HepG2 (cell line): Measurements from ENCODE around the gene PPP1CA. TPM values are rescaled to one million over a fixed set of nuclear protein-coding genes. Genes with fewer than 3 reads are reported as not detected.

ENCODE experiments used
- CREBL2 ChIP-seq: sonication (generic); formaldehyde crosslinking; IDR thresholded peaks from 2 replicates; pipeline ENCODE4 v1.8.1; 2023; ENCODE audit warnings: missing genetic modification reagents, mild to moderate bottlenecking, borderline replicate concordance
- DBP ChIP-seq: sonication (generic); formaldehyde crosslinking; IDR thresholded peaks from 2 replicates; pipeline ENCODE4 v1.4.0; 2020; ENCODE audit warnings: missing genetic modification reagents; ENCODE audit errors: not compliant biosample characterization
- HNF1B ChIP-seq: sonication (generic); formaldehyde crosslinking; IDR thresholded peaks from 2 replicates; pipeline ENCODE4 v1.5.1; 2020; ENCODE audit warnings: mild to moderate bottlenecking, moderate library complexity, missing genetic modification reagents
- KDM4B ChIP-seq: sonication (generic); formaldehyde crosslinking; IDR thresholded peaks from 2 replicates; pipeline ENCODE4 v1.4.0; 2020; ENCODE audit warnings: missing genetic modification reagents
- LBX2 ChIP-seq: sonication (generic); formaldehyde crosslinking; IDR thresholded peaks from 2 replicates; pipeline ENCODE4 v1.5.0; 2020; ENCODE audit warnings: missing genetic modification reagents, mild to moderate bottlenecking, borderline replicate concordance
- MLXIP ChIP-seq: sonication (generic); formaldehyde crosslinking; IDR thresholded peaks from 2 replicates; pipeline ENCODE4 v1.9.0; 2021; ENCODE audit warnings: missing genetic modification reagents, borderline replicate concordance
- NBN ChIP-seq: fragments of 450-650 bp; conservative IDR thresholded peaks from 2 replicates; pipeline ENCODE4 v1.6.1; 2017
- PAX8 ChIP-seq: sonication (generic); formaldehyde crosslinking; IDR thresholded peaks from 2 replicates; pipeline ENCODE4 v1.8.0; 2022; ENCODE audit warnings: mild to moderate bottlenecking, missing genetic modification reagents, borderline replicate concordance
- SMARCE1 ChIP-seq: fragments of 450-650 bp; IDR thresholded peaks from 2 replicates; pipeline ENCODE4 v1.6.1; 2017; ENCODE audit warnings: borderline replicate concordance
- SRSF1 ChIP-seq: fragments of 200-400 bp; formaldehyde crosslinking; optimal IDR thresholded peaks from 2 replicates; pipeline ENCODE3; 2017; ENCODE audit warnings: mild to moderate bottlenecking, low read depth, low read length, moderate library complexity
- ZBTB10 ChIP-seq: sonication (generic); formaldehyde crosslinking; IDR thresholded peaks from 2 replicates; pipeline ENCODE4 v1.4.0; 2020; ENCODE audit warnings: missing genetic modification reagents, borderline replicate concordance
- ZNF138 ChIP-seq: sonication (generic); formaldehyde crosslinking; IDR thresholded peaks from 2 replicates; pipeline ENCODE4 v1.5.0; 2020; ENCODE audit warnings: mild to moderate bottlenecking, low read depth, missing genetic modification reagents
- ZNF225 ChIP-seq: sonication (generic); formaldehyde crosslinking; IDR thresholded peaks from 2 replicates; pipeline ENCODE4 v1.4.0; 2020; ENCODE audit warnings: mild to moderate bottlenecking, missing genetic modification reagents
- ZNF24 ChIP-seq: fragments of 450-650 bp; IDR thresholded peaks from 2 replicates; pipeline ENCODE4 v1.6.1; 2017; ENCODE audit warnings: antibody characterized with exemption, mild to moderate bottlenecking
- ZNF317 ChIP-seq: sonication (generic); formaldehyde crosslinking; IDR thresholded peaks from 2 replicates; pipeline ENCODE4 v1.5.0; 2020; ENCODE audit warnings: mild to moderate bottlenecking, missing genetic modification reagents
- ZNF556 ChIP-seq: sonication (generic); formaldehyde crosslinking; IDR thresholded peaks from 2 replicates; pipeline ENCODE4 v1.4.0; 2020; ENCODE audit warnings: mild to moderate bottlenecking, missing genetic modification reagents, borderline replicate concordance
- ZNF598 ChIP-seq: sonication (generic); formaldehyde crosslinking; IDR thresholded peaks from 2 replicates; pipeline ENCODE4 v1.5.1; 2020; ENCODE audit warnings: mild to moderate bottlenecking, missing genetic modification reagents, borderline replicate concordance
- ZNF713 ChIP-seq: sonication (generic); formaldehyde crosslinking; IDR thresholded peaks from 2 replicates; pipeline ENCODE4 v1.4.0; 2020; ENCODE audit warnings: mild to moderate bottlenecking, missing genetic modification reagents
- polyA plus RNA-seq, 8 experiments: library from polyadenylated mRNA; depleted of rRNA in 3 of 8; stranded (reverse) in 7 of 8; unstranded in 1 of 8; fragments of >200 nt; fragmentation: Illumina TruSeq in 4 of 8; extraction: Trizol in 4 of 8; gene quantifications; 2 replicates each; pipeline versions ENCODE4 v1.2.1 to v1.2.3, GENCODE V29; 2011 to 2016; ENCODE audit warnings: low read depth in 4 of 8, missing spikeins in 1 of 8, mixed read lengths in 1 of 8; ENCODE audit not compliant: insufficient read depth in 1 of 8
- total RNA-seq, 5 experiments: library from RNA; depleted of rRNA; stranded (reverse); fragments of >200 nt; fragmentation: Illumina TruSeq; extraction: Trizol; gene quantifications; 2 replicates each; pipeline ENCODE4 v1.2.3, GENCODE V29; 2016; ENCODE audit warnings: low read depth in 1 of 5

Gene PPP1CA
- total and polyA plus RNA-seq, 2 of the 13 experiments (the other 11 are each of a cell fraction or from before 2014, with no cell fraction given), result 149 to 170 TPM

GRCh38 chr11:67391304-67392182, 10.1 kb downstream of the PPP1CA start, which contains the start of gene RAD9A (continued):
- peak; percentile 83; the same call in 1 of the 2 replicates for TF ChIP-seq HNF1B (CRISPR knock-in tag)
- TF ChIP-seq ZNF24, result no peak
- TF ChIP-seq ZNF138 (CRISPR knock-in tag), result 0 out of 2 replicates have a peak, but pooled peaks have one; percentile 53
- TF ChIP-seq KDM4B (CRISPR knock-in tag), result no peak
- TF ChIP-seq PAX8 (CRISPR knock-in tag), result no peak
- TF ChIP-seq ZNF317 (CRISPR knock-in tag), result peak; percentile 84
- TF ChIP-seq SRSF1, result no peak
- no peak for TF ChIP-seq SMARCE1
- no peak for TF ChIP-seq NBN
- 0 out of 2 replicates have a peak, but pooled peaks have one; percentile 67 for TF ChIP-seq ZNF598 (CRISPR knock-in tag)
- TF ChIP-seq CREBL2, result peak; percentile 96; the same call in 1 of the 2 replicates
- TF ChIP-seq ZNF556, result peak; percentile 69
- TF ChIP-seq ZNF713 (CRISPR knock-in tag), result no peak
- peak; percentile 25; the same call in 1 of the 2 replicates for TF ChIP-seq MLXIP (CRISPR knock-in tag)
- TF ChIP-seq ZNF225 (CRISPR knock-in tag), result peak; percentile 77
- 0 out of 2 replicates have a peak, but pooled peaks have one; percentile 41 for TF ChIP-seq ZBTB10 (CRISPR knock-in tag)
- TF ChIP-seq DBP (CRISPR knock-in tag), result peak; percentile 60
- peak; percentile 93; the same call in 1 of the 2 replicates for TF ChIP-seq LBX2 (CRISPR knock-in tag)
